Left lung (tissue), 10 donors: ENCODE data around the gene PALLD. TPM values are rescaled to one million over a fixed set of nuclear protein-coding genes. Genes with fewer than 3 reads are reported as not detected.

Source experiments
- ATAC-seq: fragments of 200-7000 bp; cut with Tn5 transposase; one replicate; pipeline ENCODE4 v1.9.1; 2020; ENCODE audit warnings: moderate library complexity
- DNase-seq, 4 donors: peaks; one replicate each; pipeline ENCODE4 v3.0.0-alpha.2; 2013 to 2020
- H3K27ac ChIP-seq, 2 donors: fragments of 200-600 bp; sonication (generic) in 1 of 2; one replicate each; pipeline versions ENCODE4 v1.5.0 to v1.8.0; 2020 to 2021
- H3K27me3 ChIP-seq, 2 donors: fragments of 200-600 bp; sonication (generic) in 1 of 2; one replicate each; pipeline versions ENCODE4 v1.5.0 to v1.8.0; 2020 to 2021
- H3K36me3 ChIP-seq, 2 donors: fragments of 200-600 bp; sonication (generic) in 1 of 2; one replicate each; pipeline versions ENCODE4 v1.5.0 to v1.8.0; 2020 to 2021
- H3K4me1 ChIP-seq, 2 donors: fragments of 200-600 bp; one replicate each; pipeline ENCODE4 v1.8.0; 2021
- H3K4me3 ChIP-seq, 2 donors: fragments of 200-600 bp; sonication (generic) in 1 of 2; one replicate each; pipeline versions ENCODE4 v1.5.0 to v1.8.0; 2020 to 2021; ENCODE audit warnings: mild to moderate bottlenecking in 1 of 2
- H3K9me3 ChIP-seq, 2 donors: fragments of 200-600 bp; sonication (generic) in 1 of 2; one replicate each; pipeline versions ENCODE4 v1.5.0 to v1.8.0; 2020 to 2021
- intact Hi-C, 2 donors: fragments of 100-400 bp; cut with DNase I; formaldehyde crosslinking; loops; one replicate each; pipeline versions ENCODE4 v1.11.2 to v1.14.2; 2022
- polyA plus RNA-seq, 6 donors: library from polyadenylated mRNA; unstranded; fragments of 120-200 nt; gene quantifications; one replicate each; pipeline ENCODE4 v1.2.1, GENCODE V29; 2013; ENCODE audit not compliant: insufficient read length in 6 of 6
- total RNA-seq, 2 donors: library from RNA; stranded (reverse); fragmentation: NEBNext Ultra II Directional; extraction: Animal tissue kit (Norgen Biotek cat#: 25700); gene quantifications; one replicate each; pipeline ENCODE4 v1.2.1, GENCODE V29; 2021
- TF ChIP-seq, protein P1 (sequence below), 2 donors: fragments of 200-600 bp; sonication (generic) in 1 of 2; IDR thresholded peaks; one replicate each; pipeline versions ENCODE4 v1.5.0 to v1.8.0; 2021; ENCODE audit warnings: antibody characterized with exemption in 2 of 2
- donor health status: DM: no; HTN: yes; CAD: no.
- donor health status: DM: no; HTN: no; CAD: no.

Gene PALLD
- total and polyA plus RNA-seq, 8 donors = 67.5 to 194 (median 80.4) TPM

DNA sequence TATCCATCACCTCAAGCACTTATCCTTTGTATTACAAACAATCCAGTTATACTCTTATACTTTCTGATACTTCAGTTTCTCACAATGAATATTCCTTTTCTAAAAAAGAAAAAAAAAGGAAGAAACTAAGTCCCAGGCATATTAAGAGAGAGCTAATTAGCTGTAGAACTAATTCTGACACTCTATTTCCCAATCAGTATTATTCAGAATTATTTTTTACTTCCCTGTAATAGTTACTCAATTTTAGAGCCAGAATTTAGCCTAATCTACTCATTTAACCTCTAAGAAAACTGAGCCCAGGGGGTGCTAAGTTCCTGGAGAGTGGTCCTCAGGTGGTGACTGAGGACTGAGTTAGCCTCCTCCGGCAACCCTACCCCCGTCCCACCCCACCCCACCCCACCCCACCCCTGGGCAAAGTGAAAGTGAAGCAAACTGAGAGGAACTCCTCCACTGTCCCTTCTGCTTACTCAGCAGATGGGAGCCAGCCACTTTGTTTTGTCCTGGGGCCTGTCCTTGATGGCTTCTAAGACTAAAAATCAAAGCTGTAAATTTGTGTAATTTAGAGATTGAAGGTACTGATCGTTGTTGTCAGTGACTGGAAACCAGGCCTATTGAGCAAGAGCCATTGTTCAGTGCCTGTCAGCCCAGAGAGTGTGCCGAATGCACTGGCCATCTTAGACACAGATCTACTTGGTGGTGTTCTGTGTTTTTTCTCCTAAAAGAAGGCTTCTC lies 351.1 kb downstream of the PALLD start:
- Histone ChIP-seq H3K27ac (peak overlapping the region; percentile 41 to 63), H3K4me3 (peak overlapping the region in 1 of 2 donors; percentile 14), H3K27me3 (no peaks in the 10 kb centered on the region), H3K36me3 (no peaks in the 10 kb centered on the region), H3K4me1 (peaks cover 17 to 24% of the 10 kb centered on the region in 2 donors), H3K9me3 (no peaks in the 10 kb centered on the region)
- DNase-seq (no peak), ATAC-seq (peak; percentile 70)
- intact Hi-C loops = no loop called here
- TF ChIP-seq, protein P1, sequence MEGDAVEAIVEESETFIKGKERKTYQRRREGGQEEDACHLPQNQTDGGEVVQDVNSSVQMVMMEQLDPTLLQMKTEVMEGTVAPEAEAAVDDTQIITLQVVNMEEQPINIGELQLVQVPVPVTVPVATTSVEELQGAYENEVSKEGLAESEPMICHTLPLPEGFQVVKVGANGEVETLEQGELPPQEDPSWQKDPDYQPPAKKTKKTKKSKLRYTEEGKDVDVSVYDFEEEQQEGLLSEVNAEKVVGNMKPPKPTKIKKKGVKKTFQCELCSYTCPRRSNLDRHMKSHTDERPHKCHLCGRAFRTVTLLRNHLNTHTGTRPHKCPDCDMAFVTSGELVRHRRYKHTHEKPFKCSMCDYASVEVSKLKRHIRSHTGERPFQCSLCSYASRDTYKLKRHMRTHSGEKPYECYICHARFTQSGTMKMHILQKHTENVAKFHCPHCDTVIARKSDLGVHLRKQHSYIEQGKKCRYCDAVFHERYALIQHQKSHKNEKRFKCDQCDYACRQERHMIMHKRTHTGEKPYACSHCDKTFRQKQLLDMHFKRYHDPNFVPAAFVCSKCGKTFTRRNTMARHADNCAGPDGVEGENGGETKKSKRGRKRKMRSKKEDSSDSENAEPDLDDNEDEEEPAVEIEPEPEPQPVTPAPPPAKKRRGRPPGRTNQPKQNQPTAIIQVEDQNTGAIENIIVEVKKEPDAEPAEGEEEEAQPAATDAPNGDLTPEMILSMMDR (IDR thresholded peaks at IDR 0.05) = no peak

DNA sequence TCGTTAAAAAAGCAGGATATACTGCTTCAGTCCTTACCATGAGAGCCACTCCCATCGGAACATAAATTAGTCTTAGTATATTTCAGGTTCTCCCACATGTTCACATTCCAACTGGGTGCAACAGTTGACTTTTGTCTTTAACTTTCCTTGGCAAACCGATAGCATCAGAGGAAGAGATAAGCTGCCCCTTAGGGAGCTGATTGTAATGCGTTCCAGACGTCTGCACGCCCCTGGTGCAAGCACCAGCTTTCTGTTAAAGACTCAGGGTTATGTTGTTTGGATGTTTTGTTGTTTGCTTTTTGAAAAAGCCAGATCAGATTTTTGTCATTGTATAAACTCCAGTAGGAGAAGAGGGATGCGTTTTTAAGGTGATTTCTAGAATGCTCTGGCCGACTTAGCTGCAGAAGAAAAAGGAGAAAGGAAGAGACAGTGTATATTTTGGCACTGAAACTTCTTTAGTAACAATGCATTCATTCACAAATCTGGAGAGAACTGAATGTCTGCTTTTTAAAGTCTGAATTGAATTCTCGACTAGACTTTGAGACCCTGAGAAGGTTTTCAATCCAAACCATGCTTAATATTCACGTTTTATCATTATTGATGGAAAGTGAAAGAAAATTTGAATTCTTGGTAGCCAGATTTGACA lies 352.3 kb downstream of the PALLD start:
- Histone ChIP-seq H3K27ac (no peak overlapping the region), H3K36me3 (no peaks in the 10 kb centered on the region), H3K9me3 (no peaks in the 10 kb centered on the region), H3K4me3 (no peak overlapping the region), H3K27me3 (no peaks in the 10 kb centered on the region), H3K4me1 (peaks cover 17 to 36% of the 10 kb centered on the region in 2 donors)
- ATAC-seq (no peak), DNase-seq (no peak)
- TF ChIP-seq, protein P1 (IDR thresholded peaks at IDR 0.05) = no peak
- intact Hi-C loops = no loop called here

DNA sequence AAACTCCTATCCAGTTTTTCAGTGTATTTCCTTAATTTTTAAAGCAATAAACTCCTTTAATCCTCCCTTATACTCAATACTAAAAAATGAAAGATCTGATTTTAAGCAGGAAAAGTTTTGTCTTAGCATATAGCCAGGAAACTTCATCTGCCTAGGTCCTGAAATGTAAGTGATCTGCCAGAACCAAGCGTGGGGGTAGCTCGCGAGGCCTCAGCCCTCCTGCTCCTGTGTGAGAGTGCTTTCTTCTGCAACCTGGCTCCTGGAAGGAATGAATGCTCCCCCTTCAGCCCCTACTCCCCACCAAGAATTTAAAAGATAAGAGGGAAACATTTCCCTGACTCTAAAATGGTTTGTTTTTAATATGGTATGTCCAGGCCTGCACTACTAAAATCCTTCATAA lies 353.1 kb downstream of the PALLD start:
- Histone ChIP-seq H3K4me3 (no peak overlapping the region), H3K36me3 (no peaks in the 10 kb centered on the region), H3K27ac (no peak overlapping the region), H3K27me3 (no peaks in the 10 kb centered on the region), H3K9me3 (no peaks in the 10 kb centered on the region), H3K4me1 (peaks cover 17 to 38% of the 10 kb centered on the region in 2 donors)
- intact Hi-C loops = no loop called here
- TF ChIP-seq, protein P1 (IDR thresholded peaks at IDR 0.05) = no peak
- no peak for DNase-seq
- no peak for ATAC-seq

DNA sequence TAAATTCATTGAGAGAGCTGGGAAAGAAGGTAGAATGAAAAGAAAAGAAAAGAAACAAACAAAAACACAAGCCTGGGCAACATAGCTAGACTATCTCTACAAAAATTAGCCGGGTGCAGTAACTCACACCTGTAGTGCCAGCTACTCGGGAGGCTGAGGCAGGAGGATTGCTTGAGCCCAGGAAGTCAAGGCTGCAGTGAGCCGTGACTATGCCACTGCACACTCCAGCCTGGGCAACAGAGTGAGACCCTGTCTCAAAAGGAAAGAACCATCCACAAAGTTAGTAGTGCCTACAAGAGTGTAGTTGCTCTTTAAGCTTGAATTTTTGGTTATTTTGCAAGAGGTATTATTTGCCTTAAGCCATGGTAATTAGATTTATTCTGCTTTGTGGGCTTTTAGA lies 355.5 kb downstream of the PALLD start:
- H3K27ac ChIP-seq = no peak overlapping the region
- intact Hi-C loops = no loop called here
- no peak for DNase-seq
- no peaks in the 10 kb centered on the region for H3K36me3 ChIP-seq
- no peaks in the 10 kb centered on the region for H3K9me3 ChIP-seq
- peaks cover 14 to 38% of the 10 kb centered on the region in 2 donors for H3K4me1 ChIP-seq
- no peak for ATAC-seq
- TF ChIP-seq, protein P1 (IDR thresholded peaks at IDR 0.05) = no peak
- no peaks in the 10 kb centered on the region for H3K27me3 ChIP-seq
- H3K4me3 ChIP-seq = no peak overlapping the region

DNA sequence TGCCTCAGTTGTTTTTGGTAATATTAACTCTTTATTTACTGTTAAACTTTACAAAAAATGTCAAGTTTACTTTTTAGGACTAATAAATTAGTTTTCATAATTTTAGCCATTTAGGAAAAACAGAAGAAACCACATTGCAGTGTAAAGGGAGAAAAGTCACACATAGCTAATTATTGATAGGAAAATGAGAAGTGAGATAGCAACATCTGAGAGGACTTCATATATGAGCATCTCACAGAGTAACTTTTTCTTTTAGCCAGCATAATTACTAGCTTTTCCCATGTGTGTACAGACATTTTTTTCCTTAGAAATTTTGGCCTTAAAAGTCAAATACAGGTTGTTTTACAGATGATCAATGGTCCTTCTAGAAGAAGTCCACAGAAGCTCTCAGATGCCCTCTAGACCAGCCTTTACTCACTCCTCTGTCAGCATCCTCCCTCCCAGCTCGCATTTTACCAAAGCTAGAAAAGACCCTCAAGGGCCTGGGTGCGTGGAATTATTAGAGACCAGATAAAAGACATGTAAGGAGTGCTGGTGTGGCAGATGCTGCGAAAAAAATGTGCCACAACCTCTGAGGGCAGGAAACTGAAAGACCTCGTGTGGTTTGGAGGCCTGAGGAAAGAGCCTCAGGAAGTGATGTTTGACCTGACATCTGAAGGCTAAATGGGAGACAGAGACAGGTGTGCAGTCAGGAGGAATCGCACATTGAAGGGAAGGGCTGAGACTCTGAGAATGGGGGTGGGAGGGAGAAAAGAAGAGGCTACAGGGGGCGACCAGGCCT lies 356.3 kb downstream of the PALLD start:
- DNase-seq (no peak), ATAC-seq (no peak)
- H3K27ac ChIP-seq = no peak overlapping the region
- no peaks in the 10 kb centered on the region for H3K27me3 ChIP-seq
- H3K9me3 ChIP-seq = no peaks in the 10 kb centered on the region
- H3K4me1 ChIP-seq = peaks cover 9 to 34% of the 10 kb centered on the region in 2 donors
- H3K36me3 ChIP-seq = no peaks in the 10 kb centered on the region
- TF ChIP-seq, protein P1 (IDR thresholded peaks at IDR 0.05) = no peak
- intact Hi-C loops = no loop called here
- no peak overlapping the region for H3K4me3 ChIP-seq
